ENCODE measurements around the gene DOC2B. TPM values are rescaled to one million over a fixed set of nuclear protein-coding genes. Genes with fewer than 3 reads are reported as not detected.
A peak's percentile ranks its signal among the peaks of the same experiment; 100 is the strongest.
"Not testable (repeated sequence)": the region's sequence is repeated elsewhere in the genome, so short reads cannot be mapped to it uniquely, and the experiment has no call there.

Gene DOC2B
- 30.6 and 31.4 TPM in 2 replicates for total RNA-seq (2014; rRNA removed; shearing (Covaris generic))
- polyA plus RNA-seq (2014; cell fraction: nucleus; rRNA removed), result 15.7 and 15.9 TPM in 2 replicates

GRCh38 chr17:181245-182049, at the start of gene DOC2B:
DOC2B (minus strand) TSS chr17:181650; CDS start chr17:181479, 171 bp downstream.
- DNase-seq (ENCODE audit: extremely low read depth, low read depth), result peak; percentile 54

- no peak for DNase-seq (ENCODE audit: extremely low read depth, low read depth)
Observed at GRCh38 chr17:230395-230770, 48.9 kb upstream of the DOC2B start.

- no peak for DNase-seq (ENCODE audit: extremely low read depth, low read depth)
Observed at GRCh38 chr17:229709-230394, 48.4 kb upstream of the DOC2B start.

GRCh38 chr17:228951-229708, 47.7 kb upstream of the DOC2B start:
- DNase-seq (ENCODE audit: extremely low read depth, low read depth), result no peak

GRCh38 chr17:227946-228615, 46.6 kb upstream of the DOC2B start:
- no peak for DNase-seq (ENCODE audit: extremely low read depth, low read depth)

- no peak for DNase-seq (ENCODE audit: extremely low read depth, low read depth)
Observed at GRCh38 chr17:227078-227945, 45.9 kb upstream of the DOC2B start.

- no peak for DNase-seq (ENCODE audit: extremely low read depth, low read depth)
Observed at GRCh38 chr17:226108-227077, 44.9 kb upstream of the DOC2B start.

GRCh38 chr17:225551-225950, 44.1 kb upstream of the DOC2B start:
- no peak for DNase-seq (ENCODE audit: extremely low read depth, low read depth)

GRCh38 chr17:224576-224975, 43.1 kb upstream of the DOC2B start:
- DNase-seq (ENCODE audit: extremely low read depth, low read depth), result not testable (repeated sequence)

GRCh38 chr17:223723-224471, 42.4 kb upstream of the DOC2B start:
- DNase-seq (ENCODE audit: extremely low read depth, low read depth), result no peak

GRCh38 chr17:222172-222571, 40.7 kb upstream of the DOC2B start:
- DNase-seq (ENCODE audit: extremely low read depth, low read depth), result no peak

GRCh38 chr17:219696-220095, 38.2 kb upstream of the DOC2B start:
- DNase-seq (ENCODE audit: extremely low read depth, low read depth), result no peak

GRCh38 chr17:218432-219110, 37.1 kb upstream of the DOC2B start:
- no peak for DNase-seq (ENCODE audit: extremely low read depth, low read depth)

GRCh38 chr17:216625-217024, 35.2 kb upstream of the DOC2B start:
- DNase-seq (ENCODE audit: extremely low read depth, low read depth), result no peak

- DNase-seq (ENCODE audit: extremely low read depth, low read depth), result not testable (repeated sequence)
Observed at GRCh38 chr17:215563-216478, 34.4 kb upstream of the DOC2B start.

GRCh38 chr17:214881-215331, 33.5 kb upstream of the DOC2B start:
- no peak for DNase-seq (ENCODE audit: extremely low read depth, low read depth)

Measured in NCI-H460 (cell line).